Suppressor macrophage treated with lipopolysaccharide for 1 hour (primary cell): ENCODE measurements around the gene KRTAP5-9.
A peak's percentile ranks its signal among the peaks of the same experiment; 100 is the strongest.
"Not testable (repeated sequence)": the region's sequence is repeated elsewhere in the genome, so short reads cannot be mapped to it uniquely, and the experiment has no call there.

Experiments
- DNase-seq, 3 donors: peaks; one replicate each; pipeline ENCODE4 v3.0.0-alpha.2; 2020 to 2022

The KRTAP5-9 gene, protein sequence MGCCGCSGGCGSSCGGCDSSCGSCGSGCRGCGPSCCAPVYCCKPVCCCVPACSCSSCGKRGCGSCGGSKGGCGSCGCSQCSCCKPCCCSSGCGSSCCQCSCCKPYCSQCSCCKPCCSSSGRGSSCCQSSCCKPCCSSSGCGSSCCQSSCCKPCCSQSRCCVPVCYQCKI

DNA sequence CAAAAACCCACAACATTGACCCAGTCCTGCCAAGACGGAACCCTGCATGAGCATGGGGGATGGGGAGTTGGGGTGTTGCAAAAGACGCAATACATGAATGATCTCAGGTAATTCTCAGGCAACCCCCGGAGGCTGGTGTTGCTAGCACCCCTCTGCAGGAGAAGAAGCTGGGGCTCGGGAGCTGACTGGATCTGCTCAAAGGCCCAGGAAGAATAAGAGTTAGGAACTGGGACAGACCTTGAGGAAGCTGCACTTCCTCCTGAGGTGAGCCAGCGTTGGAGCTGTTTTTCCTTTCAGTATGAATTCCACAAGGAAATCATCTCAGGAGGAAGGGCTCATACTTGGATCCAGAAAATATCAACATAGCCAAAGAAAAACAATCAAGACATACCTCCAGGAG is at the start of gene KRTAP5-9:
TSS of gene KRTAP5-9 (plus strand) at position 301 of the 400 bp plus-strand sequence. CDS start 238 bp downstream, outside the sequence.
- no peak for DNase-seq

DNA sequence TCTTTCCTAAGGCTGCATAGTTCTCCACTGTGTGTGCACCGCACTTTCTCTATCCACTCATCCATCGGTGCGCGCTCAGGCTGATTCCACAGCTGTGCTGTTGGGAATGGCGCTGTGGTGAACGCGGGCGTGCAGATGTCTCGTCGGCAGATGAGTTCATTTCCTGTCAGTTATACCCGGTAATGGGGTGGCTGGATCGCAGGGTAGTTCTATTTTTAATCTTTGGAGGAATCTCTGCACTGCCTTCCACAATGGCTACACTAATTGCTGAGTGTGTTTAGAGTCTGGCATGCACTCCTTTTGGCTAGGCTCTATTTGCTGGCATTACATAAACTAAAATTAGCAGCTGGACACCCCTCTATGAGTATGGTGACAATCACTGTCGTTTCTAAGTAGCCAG is 49.1 kb upstream of the KRTAP5-9 start:
- DNase-seq: peak; percentile 12 to 26 (median 19)

DNA sequence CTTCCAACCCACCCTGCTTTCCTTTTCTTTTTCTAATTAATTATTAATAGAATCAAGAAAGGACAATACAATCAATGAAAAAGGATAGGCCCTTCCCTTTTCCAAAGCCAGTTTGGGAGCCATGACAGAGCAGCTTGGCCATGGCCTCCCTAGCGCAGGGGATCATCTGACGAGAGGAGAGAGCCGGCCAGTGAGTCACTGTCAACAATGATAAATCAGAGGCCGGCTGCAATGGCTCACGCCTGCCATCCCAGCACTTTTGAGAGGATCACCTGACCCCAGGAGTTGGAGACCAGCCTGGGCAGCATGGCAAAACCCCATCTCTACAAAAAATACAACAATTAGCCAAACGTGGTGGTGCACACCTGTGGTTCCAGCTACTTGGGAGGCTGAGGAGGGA is 48.7 kb upstream of the KRTAP5-9 start:
- no peak for DNase-seq

DNA sequence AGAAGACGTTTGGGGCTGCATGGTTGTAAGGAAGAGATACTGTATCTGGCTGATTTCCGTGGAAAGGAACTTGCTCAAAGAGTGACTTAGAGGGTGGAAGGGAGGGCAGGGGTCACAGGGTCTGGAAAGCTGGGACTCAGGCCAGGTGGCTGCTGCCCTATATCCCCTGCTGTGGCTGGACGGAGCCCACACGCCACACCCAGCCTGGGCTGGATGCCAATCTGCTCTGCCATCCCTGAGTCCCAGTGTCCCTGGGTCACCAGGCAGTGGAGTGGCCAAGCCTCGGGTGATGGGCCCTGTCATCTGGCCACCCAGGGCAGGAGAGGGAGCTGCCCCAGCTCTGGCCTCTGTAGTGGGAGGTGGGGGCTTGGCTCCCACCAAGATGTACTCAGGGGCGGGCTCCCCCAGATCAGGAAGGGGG is 47.6 kb upstream of the KRTAP5-9 start:
- DNase-seq: no peak

DNA sequence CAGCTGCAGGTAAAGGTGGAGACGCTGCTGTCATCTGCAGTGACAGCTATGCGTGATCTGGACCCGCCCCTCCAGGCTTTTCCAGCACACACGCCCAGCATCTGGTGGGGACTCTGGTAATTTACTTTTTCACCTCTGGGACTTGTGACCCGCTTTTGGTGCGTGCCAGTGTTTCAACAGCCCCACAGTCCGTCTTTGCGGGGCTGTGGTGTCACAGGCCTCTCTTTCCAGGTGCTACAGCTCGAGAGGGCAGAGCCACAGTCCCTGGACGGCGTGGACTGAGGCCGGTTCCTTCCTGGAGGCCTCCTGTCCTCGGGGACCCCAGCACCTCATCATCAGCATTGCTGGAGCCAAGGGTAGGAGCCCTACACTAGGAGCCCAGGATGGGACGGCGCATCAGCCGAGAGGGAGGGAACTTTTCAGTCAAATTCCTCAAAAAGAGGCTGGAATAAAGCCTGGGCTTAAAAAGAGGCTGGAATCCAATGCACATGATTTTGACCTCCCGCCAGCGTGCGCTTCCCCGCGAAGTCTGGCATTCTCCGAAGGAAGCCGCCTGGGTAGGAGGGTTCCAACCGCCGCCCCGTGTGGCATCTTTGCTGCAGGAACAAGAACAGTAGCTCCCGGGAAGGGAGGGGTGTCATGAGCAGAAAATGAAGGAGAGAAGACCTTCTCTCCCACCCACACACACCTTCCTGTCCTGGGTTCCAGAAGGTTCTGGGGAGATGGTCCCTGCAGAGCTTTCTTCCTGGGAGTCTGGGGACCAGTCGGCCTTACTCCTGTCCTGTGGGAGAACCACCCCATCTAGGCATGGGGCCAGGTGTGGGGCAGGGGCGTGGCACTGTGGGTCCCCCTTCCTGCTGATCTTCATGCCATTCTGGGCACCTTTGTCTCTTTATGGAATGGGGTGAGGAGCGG is 46.9 kb upstream of the KRTAP5-9 start:
- no peak for DNase-seq

DNA sequence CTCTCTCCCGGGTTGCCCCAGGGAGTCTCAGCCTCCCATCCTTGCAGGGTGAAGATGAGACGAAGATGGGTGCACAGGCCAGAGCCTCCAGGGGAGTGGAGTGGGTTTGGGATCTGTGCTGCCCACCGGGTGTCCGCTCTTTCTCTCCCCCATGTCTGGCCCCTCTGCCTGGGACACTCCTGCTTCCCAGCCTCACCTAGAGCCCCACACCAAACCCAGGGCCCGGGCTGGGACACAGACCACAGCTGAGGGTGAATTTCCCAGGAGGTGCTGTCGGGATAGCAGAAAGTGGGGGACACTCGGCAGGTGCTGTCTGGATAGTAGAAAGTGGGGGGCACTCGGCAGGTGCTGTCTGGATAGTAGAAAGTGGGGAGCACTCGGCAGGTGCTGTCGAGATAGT is 46.2 kb upstream of the KRTAP5-9 start:
- DNase-seq: no peak

DNA sequence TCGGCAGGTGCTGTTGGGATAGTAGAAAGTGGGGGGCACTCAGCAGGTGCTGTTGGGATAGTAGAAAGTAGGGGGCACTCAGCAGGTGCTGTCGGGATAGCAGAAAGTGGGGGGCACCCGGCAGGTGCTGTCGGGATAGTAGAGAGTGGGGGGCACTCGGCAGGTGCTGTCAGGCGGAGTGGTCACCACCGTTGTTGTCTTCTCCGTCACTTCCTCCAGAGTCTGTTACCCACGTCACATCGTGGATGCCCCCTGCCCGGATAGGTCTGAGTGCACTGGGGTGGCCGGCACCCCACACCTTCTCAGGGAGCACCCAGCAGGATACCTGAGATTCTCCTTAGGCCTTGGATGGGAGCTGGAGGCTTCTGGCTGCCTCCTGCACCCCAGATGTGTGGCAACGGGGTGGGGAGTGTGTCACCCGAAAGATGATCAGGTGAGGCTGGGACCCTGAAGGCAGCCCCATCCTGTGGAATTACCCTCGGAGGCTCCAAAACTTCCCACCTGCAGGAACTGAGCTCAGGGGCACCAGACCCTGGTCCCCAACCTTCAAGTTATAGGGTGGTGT is 45.3 kb upstream of the KRTAP5-9 start:
- DNase-seq: no peak

DNA sequence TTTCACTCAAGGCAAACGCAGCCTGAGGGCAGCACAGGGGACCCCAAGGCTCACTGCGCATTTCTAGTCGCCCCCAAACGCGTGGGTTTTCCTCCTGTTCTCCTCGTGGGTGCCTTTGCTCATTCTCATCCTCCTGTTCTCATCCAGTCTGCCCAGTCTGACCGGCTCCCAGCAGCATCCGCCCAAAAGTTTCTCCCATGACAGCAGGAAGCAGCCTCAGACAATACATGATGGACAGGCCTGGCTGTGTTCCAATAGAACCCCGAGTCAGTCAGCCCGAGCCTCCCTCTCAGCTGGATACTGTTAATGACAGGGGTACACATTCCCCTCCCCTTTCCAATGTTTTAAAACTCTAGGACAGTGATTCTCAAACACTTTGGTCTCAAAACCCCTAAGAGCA is 43.7 kb upstream of the KRTAP5-9 start:
- DNase-seq: no peak

DNA sequence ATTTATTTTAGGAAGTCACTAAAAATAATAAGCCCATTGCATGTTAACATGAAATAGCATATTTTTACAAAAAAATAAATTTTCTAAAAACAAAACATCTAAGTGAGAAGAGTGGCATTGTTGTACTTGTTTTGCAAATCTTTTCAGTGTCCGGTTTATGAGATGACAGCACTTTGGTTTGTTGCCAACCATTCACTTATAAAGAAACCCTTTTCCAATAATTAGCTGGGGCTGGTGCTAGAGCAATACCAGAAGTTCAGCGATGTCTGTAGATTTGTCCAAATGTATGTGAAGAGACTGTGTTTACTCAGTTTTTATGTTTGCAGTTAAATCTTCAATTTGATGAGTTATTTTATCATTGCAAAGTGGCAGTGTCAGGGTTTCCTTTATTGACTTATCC is 43.2 kb upstream of the KRTAP5-9 start:
- DNase-seq: no peak

DNA sequence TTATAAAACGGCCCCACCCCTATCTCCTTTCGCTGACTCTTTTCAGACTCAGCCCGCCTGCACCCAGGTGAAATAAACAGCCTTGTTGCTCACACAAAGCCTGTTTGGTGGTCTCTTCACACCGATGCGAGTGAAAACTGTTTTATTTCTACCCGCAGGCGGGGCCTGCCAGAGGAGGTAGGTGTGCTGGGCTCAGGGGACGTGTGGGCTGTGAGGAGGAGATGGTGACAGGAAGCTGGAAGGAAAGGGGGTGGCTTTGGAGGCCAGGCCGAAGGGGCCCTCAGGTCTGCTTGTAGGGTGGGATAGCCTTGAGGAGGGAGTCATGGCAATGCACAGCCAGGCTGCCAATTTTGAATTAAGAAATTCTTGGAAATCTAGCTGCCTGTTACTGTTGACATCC is 42.4 kb upstream of the KRTAP5-9 start:
- no peak for DNase-seq

DNA sequence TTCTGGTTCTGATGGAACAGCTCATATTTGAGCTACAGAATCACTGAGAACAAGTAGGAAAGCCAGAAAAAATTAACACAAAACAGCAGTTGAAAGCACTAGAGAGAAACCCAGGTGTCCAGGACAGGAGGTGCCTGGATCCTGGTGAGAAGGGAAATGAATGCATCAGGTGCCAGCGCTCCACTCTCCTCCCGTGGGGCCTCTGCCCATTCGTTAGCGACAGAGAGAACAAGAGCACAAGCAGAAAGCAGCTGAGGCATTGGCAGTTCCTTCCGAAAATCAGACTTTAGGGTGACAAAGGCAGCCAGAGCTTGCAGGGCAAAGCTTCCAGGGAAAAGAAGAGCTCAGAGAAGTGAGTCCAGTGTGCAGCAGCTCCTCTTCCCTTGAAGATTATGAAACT is 41.1 kb upstream of the KRTAP5-9 start:
- no peak for DNase-seq

DNA sequence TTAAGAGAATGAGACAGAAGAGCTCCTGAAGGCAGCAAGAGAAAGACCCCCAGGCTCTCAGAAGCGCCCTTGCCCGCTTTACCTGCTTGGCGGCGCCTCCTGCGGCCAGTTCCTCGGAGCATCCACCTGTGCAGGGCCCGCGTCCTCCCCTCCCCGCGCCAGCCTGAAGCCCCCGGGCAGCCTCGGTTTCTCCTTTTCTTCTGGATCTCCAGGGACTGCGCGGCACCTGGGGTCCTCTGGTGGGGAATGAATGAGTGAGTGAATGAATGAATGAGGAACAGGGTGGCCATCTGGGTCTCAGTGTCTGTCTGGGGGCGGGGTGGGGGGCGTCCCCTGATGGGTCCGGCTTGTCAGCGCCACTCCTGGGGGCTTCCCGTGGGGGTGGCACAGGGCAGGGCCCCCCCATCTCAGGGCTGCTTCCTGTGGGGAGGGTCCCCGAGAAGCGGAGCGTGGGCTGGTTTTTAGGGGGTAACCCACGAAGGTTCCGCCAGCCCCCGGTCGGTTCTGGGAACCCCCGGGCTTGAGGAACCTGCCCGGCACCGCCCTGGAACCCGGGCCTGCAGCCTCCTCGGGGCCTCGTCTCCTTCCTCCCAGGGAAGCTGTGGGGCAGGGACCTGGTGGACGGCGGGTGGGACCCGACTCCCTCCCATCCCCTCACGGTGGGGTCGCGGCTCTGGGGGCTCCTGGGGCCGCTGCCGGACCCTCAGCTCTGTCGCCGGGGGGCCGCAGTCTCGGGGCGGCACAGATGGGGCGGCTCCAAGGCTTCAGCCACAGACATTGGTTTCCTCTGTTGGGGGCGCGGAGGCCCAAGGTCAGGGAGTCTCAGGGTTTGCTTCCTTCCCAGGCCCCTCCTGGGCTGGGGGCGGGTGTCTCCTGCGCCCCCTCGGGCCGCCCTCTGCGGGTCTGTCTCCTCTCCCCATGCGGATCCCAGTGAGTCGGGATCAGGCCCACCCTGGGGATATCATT is 29.4 kb upstream of the KRTAP5-9 start:
- no peak for DNase-seq

DNA sequence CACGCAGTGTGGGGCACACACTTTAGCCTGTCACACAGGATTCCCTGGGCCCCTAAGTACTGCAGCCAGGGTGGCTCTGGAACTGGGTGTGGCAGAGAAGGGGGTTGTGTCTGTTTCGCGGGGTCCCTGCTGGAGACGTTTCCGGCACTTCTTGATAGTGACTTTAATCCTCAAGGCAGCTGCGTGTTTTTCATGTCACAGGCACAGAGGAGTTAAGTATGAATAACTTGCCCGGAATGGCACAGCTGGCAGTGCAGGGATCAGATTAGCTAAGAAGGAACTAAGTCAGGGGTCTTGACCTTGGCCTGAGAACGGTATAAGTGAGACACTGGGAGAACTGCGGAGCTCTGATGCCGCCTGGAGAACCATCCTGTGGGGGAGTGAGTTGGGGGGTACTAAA is 28.7 kb upstream of the KRTAP5-9 start:
- no peak for DNase-seq

DNA sequence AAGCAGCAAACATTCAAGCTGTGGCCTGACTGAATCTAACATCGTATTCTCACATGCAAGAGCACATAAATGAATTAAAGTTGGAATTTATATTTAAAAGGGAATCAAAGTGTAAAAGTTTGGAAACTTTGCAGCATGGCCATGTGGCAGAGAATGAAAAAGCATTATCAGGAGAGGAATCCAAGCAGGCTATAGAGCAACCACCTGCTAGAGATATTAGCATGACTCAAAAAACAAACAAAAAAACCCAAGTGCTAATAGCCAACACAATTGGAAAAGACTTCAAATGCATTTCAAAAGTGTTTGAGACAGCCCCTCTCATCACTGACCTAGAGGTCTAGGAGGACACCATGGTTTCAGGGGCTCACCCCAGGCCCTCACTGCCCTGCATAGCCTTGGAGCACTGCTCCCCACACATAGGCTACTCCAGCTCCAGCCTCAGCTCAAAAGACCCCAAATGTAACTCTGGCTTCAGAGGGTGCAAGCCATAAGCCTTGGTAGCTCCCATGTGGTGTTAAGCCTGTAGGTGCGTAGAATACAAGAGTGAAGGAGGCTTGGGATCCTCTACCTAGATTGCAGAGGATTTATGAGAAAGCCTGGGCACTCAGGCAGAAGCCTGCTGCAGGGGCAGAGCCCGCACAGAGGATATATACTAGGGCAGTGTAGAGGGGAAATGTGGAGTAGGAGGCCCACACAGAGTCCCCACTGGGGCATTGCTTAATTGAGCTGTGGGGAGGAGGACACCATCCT is 22.9 kb upstream of the KRTAP5-9 start:
- no peak for DNase-seq

DNA sequence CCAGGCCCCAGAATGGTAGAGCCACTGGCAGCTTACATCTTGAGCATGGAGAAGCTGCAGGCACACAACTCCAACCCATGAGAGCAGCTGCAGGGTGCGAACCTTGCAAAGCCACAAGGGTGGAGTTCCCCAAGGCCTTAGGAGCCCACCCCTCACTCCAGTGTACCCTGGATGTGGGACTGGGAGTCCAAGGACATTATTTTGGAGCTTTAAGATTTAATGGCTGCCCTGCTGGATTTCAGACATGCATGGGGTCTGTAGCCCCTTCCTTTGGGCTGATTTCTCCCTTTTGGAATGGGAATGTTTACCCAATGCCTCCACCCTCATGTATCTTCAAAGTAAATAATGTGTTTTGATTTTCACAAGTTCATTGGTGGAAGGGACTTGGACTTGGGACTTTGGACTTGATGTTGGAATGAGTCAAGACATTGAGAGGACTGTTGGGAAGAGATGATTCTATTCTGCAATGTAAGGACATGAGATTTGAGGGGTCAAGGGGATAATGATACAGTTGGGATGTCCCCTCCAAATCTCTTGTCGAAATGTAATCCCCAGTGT is 22.2 kb upstream of the KRTAP5-9 start:
- DNase-seq: no peak

DNA sequence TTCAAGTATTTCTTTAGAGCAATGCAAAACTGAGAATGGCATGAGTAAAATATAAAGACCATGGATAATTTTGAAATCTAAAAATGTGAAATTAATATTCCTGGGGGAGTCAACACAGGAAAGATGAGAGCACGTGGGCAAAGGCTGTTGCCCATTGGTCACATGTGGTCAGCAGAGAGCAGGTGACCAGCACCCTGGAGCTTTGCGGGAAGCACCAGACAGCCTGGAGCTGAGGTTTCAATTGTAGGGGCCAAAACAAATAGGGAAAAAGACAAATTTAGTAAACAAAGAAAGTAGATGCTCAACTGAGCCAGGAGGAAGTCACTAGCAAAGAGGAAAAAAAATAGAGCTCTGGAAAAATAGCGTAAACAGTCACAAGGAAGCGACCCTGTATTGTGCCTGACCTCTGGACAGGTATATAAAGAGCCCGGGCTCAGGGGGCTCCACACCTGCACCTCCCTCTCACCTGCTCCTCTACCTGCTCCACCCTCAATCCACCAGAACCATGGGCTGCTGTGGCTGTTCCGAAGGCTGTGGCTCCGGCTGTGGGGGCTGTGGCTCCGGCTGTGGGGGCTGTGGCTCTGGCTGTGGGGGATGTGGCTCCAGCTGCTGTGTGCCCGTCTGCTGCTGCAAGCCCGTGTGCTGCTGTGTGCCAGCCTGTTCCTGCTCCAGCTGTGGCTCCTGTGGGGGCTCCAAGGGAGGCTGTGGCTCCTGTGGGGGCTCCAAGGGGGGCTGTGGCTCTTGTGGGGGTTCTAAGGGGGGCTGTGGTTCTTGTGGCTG is 21.2 kb upstream of the KRTAP5-9 start, which contains the start of gene KRTAP5-7:
TSS of gene KRTAP5-7 (plus strand) at position 472 of the 780 bp plus-strand sequence. CDS start at position 506, 34 bp downstream.
- DNase-seq: not testable (repeated sequence)

DNA sequence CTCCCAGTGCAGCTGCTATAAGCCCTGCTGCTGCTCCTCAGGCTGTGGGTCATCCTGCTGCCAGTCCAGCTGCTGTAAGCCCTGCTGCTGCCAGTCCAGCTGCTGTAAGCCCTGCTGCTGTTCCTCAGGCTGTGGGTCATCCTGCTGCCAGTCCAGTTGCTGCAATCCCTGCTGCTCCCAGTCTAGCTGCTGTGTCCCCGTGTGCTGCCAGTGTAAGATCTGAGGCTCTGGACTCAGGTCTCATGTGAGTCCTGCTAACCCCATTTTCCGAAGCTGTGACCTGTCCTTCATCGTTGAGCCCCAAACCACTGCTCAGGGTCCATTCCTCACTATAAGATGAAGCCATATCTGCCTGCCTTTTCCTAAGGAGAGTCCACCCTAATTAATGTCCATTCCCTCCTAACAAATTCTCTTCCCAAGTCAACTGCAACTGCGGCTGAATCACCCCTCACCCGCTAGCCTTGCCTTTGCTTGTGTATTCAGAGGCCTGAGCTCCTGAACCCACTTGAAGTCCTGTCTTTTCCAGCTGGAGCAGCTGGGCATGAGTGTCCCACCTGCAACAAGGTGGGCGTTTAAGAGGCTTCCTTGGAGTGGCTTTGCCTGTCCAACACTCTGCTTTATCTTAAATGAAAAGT is 20.5 kb upstream of the KRTAP5-9 start:
- DNase-seq: no peak

DNA sequence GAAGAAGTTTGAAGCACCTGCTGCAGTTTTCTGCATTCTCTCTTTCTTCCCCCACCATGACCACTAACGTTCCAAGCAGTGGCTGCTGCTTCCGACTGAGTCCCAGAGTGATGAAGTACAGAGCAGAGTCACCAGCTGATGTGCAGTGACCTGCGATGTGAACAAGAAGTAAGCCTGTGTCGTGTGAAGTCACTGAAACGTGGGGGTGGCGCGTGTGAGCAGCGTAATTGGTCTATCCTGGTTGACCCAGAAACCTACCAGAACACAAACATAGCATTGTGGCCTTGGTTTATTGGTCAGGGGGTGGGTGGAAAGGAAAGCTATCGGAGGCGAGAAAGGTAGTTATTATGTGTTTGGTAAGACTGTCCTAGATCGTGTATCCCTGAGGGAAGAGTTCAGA is 17.6 kb upstream of the KRTAP5-9 start:
- DNase-seq: no peak

DNA sequence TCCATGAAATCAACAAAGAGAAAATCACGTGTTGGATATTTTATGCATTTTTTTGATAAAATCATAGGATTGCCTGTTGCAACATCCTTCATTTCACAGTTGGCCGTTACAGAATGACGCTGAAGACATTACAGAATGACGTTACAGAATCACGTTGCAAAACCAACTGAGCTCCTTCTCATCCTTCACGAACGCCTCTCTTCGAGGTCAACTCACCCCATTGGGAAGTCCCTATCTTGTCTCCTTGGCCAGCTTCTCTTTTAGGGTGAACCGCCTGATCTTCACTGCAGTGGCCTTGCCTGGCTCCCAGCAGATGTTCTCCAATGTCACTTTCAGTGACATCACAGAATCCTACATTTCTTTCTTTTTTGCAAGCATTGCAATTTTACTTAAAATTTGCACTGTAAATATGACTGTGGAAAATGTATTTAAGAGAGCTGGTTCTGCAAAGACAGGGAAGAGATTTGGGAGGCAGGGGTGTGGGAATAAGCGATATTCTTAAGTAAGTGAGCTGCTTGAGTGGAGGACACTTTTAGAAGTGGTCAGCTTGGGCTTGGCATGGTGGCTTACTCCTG is 16.1 kb upstream of the KRTAP5-9 start:
- DNase-seq: peak; percentile 46 to 93 (median 74)
